ENCODE data around the gene PAN2. TPM values are rescaled to one million over a fixed set of nuclear protein-coding genes. Genes with fewer than 3 reads are reported as not detected.
"Not testable (repeated sequence)": the region's sequence is repeated elsewhere in the genome, so short reads cannot be mapped to it uniquely, and the experiment has no call there.

Gene PAN2
- total RNA-seq, 1 donor from 2014 or later = 45.3 TPM

DNA sequence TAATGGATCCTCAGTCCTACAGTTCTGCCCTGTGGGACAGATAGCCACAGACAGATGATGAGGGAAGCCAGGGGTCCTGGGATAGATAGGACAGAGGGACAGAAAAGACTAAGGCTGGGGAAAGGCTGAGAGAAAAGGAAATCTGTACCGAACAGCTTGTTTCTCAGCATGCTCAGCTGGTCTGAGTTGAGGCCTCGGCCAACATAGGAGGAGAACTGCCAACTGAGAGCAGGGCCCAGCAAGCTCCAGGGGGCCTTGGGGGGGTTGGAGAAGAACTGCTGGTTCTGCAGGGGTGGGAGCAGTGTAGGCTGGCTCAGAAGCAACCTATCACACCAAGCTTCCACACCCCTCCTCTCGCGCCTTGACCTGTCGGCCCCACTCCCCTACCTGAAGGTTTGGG lies 15.0 kb upstream of the PAN2 start:
- DNase-seq (ENCODE audit: low spot score in 2 of 2) = no peak
- no peak overlapping the region for H3K27ac ChIP-seq
- no peaks in the 10 kb centered on the region for H3K27me3 ChIP-seq
- intact Hi-C loops (cut with DNase I) = no loop called here
- TF ChIP-seq, protein P1, sequence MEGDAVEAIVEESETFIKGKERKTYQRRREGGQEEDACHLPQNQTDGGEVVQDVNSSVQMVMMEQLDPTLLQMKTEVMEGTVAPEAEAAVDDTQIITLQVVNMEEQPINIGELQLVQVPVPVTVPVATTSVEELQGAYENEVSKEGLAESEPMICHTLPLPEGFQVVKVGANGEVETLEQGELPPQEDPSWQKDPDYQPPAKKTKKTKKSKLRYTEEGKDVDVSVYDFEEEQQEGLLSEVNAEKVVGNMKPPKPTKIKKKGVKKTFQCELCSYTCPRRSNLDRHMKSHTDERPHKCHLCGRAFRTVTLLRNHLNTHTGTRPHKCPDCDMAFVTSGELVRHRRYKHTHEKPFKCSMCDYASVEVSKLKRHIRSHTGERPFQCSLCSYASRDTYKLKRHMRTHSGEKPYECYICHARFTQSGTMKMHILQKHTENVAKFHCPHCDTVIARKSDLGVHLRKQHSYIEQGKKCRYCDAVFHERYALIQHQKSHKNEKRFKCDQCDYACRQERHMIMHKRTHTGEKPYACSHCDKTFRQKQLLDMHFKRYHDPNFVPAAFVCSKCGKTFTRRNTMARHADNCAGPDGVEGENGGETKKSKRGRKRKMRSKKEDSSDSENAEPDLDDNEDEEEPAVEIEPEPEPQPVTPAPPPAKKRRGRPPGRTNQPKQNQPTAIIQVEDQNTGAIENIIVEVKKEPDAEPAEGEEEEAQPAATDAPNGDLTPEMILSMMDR (IDR thresholded peaks at IDR 0.05) = no peak
- H3K4me3 ChIP-seq = no peak overlapping the region
- no peaks in the 10 kb centered on the region for H3K9me3 ChIP-seq
- H3K36me3 ChIP-seq = peaks cover 87 to 93% of the 10 kb centered on the region in 2 donors
- no peaks in the 10 kb centered on the region for H3K4me1 ChIP-seq

DNA sequence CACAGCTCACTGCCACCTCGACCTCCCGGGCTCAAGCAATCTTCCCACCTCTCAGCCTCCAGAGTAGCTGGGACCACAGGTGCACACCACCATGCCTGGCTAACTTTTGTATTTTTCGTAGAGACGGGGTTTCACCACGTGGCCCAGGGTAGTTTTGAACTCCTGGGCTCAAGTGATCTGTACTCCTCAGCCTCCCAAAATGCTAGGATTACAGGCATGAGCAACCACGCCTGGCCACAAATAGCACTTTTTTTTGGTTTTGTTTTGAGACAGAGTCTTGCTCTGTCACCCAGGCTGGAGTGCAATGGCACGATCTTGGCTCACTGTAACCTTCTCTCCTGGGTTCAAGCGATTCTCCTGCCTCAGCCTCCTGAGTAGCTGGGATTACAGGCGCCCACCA lies 13.5 kb upstream of the PAN2 start:
- intact Hi-C loops (cut with DNase I); H3K4me1 ChIP-seq; H3K27ac ChIP-seq; H3K27me3 ChIP-seq; H3K9me3 ChIP-seq; DNase-seq (ENCODE audit: low spot score in 2 of 2); H3K4me3 ChIP-seq: not testable (repeated sequence)
- peaks cover 80 to 94% of the 10 kb centered on the region in 2 donors for H3K36me3 ChIP-seq

DNA sequence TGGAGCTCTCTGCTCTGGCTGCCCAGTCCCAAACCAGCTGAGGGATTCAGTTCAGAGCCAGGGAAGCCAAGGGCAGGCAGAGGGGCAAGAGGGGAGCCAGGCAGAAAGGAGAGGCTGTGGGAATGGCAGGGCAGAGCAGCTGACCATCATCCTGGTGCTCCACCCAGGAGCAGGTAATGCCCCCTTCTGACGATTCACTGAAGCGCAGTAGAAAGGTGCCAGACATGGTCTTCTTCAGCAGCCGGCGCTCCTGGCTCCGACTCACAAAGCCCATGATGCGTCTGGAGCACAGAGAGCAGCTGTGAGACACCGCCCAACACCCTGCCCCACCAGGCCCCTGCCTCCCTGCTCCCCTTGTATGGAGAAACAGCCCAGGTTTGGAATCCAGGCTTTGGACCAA lies 12.9 kb upstream of the PAN2 start:
- Histone ChIP-seq H3K9me3 (no peaks in the 10 kb centered on the region), H3K4me1 (no peaks in the 10 kb centered on the region), H3K4me3 (no peak overlapping the region), H3K27me3 (no peaks in the 10 kb centered on the region), H3K36me3 (peaks cover 74 to 93% of the 10 kb centered on the region in 2 donors), H3K27ac (no peak overlapping the region)
- intact Hi-C loops (cut with DNase I) = no loop called here
- DNase-seq (ENCODE audit: low spot score in 2 of 2) = no peak
- TF ChIP-seq, protein P1 (IDR thresholded peaks at IDR 0.05) = no peak

DNA sequence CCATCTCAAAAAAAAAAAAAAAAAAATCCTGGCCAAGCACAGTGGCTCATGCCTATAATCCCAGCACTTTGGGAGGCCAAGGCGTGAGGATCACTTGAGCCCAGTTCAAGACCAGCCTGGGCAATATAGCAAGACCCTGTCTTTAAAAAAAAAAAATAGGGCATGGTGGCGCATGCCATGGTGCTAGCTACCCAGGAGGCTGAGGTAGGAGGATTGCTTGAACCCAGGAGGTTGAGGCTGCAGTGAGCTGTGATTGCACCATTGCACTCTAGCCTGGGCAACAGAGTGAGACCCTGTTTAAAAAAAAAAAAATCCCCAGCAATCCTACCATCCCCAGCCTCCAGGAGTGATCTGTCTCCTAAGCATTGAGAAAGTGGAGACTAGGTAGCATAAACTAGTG lies 8.5 kb upstream of the PAN2 start:
- H3K4me1 ChIP-seq; H3K27me3 ChIP-seq; intact Hi-C loops (cut with DNase I); H3K4me3 ChIP-seq; H3K27ac ChIP-seq; H3K9me3 ChIP-seq; DNase-seq (ENCODE audit: low spot score in 2 of 2): not testable (repeated sequence)
- H3K36me3 ChIP-seq = peaks cover 32 to 54% of the 10 kb centered on the region in 2 donors

DNA sequence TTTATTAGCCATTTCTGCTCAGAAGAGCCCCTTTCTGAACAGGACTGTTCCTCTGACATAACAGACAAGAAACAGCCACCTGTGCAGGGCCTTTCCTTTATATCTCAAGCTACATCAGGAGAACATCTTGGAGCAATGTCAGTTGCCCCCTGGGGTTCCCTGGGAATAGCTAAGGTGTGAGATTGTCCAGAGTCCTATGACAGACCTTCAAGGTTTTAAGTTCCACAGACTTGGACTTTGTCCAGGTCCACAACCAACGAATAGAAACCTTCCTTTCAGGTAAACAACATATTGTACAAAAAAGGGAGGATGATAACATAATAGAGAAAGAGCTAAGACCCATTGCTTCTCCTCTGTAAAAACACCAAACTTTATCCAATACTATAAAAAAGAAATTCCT lies 7.8 kb upstream of the PAN2 start:
- intact Hi-C loops (cut with DNase I) = no loop called here
- no peak for DNase-seq (ENCODE audit: low spot score in 2 of 2)
- Histone ChIP-seq H3K27ac (no peak overlapping the region), H3K9me3 (no peaks in the 10 kb centered on the region), H3K4me3 (no peak overlapping the region), H3K4me1 (no peaks in the 10 kb centered on the region), H3K36me3 (peaks cover 28 to 47% of the 10 kb centered on the region in 2 donors), H3K27me3 (no peaks in the 10 kb centered on the region)
- TF ChIP-seq, protein P1 (IDR thresholded peaks at IDR 0.05) = no peak

DNA sequence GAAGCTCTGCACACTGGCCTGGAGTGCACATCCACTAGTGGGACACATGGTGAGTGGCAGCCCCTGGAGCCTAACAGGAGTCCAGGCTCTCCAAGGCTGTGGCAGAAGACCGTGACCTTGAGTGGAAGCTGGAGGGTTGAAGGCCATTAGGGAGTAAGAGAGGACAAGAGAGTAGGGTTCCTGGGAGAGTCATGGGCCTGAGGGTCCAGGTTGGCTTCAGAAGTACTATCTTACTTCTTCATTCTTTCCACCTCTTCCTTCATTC lies 5.3 kb upstream of the PAN2 start:
- H3K27ac ChIP-seq = no peak overlapping the region
- intact Hi-C loops (cut with DNase I) = no loop called here

More for the DNA sequence above, 5.3 kb upstream of the PAN2 start:
- peaks cover 11 to 27% of the 10 kb centered on the region in 2 donors for H3K36me3 ChIP-seq
- TF ChIP-seq, protein P1 (IDR thresholded peaks at IDR 0.05) = no peak
- no peak for DNase-seq (ENCODE audit: low spot score in 2 of 2)
- H3K27me3 ChIP-seq = no peaks in the 10 kb centered on the region
- H3K4me1 ChIP-seq = peaks cover 0 to 3% of the 10 kb centered on the region in 2 donors
- no peaks in the 10 kb centered on the region for H3K9me3 ChIP-seq
- H3K4me3 ChIP-seq = no peak overlapping the region

Data from ascending aorta (tissue), 2 donors.